SK-N-MC (cell line): Measurements from ENCODE around the gene TMEM170A.
"Not testable (repeated sequence)": the region's sequence is repeated elsewhere in the genome, so short reads cannot be mapped to it uniquely, and the experiment has no call there.

Experiments used
- EZH2 ChIP-seq: fragments of 200-600 bp; sonication (generic); IDR thresholded peaks from one replicate; pipeline ENCODE4 v1.6.1; 2017; ENCODE audit warnings: antibody characterized with exemption
- FOXP2 ChIP-seq: optimal IDR thresholded peaks from 2 replicates; pipeline ENCODE3; 2011; ENCODE audit warnings: mild to moderate bottlenecking, moderate library complexity; ENCODE audit not compliant: insufficient read depth; ENCODE audit errors: extremely low read length, control extremely low read depth
- POLR2AphosphoS5 ChIP-seq: IDR thresholded peaks from 2 replicates; pipeline ENCODE4 v1.6.1; 2012; ENCODE audit warnings: mild to moderate bottlenecking, low read depth, low read length, borderline replicate concordance

GRCh38 chr16:75498605-75499322, 34.3 kb upstream of the TMEM170A start:
- not testable (repeated sequence) for TF ChIP-seq EZH2, POLR2AphosphoS5, FOXP2
